ENCODE data around the gene MAML2.

The MAML2 gene

GRCh38 chr11:96338910-96339705 is 3.9 kb downstream of the MAML2 start:
- DNase-seq = no peak

- DNase-seq = no peak
Observed at GRCh38 chr11:96337541-96338431, 5.2 kb downstream of the MAML2 start.

- DNase-seq = no peak
Observed at GRCh38 chr11:96335388-96335787, 7.6 kb downstream of the MAML2 start.

- DNase-seq = no peak
Observed at GRCh38 chr11:96334219-96334618, 8.8 kb downstream of the MAML2 start.

- DNase-seq = no peak
Observed at GRCh38 chr11:96333191-96333719, 9.7 kb downstream of the MAML2 start.

GRCh38 chr11:96332126-96332771 is 10.7 kb downstream of the MAML2 start:
- DNase-seq = no peak

GRCh38 chr11:96331699-96332116 is 11.3 kb downstream of the MAML2 start:
- no peak for DNase-seq

- no peak for DNase-seq
Observed at GRCh38 chr11:96330511-96330859, 12.5 kb downstream of the MAML2 start.

GRCh38 chr11:96329855-96330510 is 13.0 kb downstream of the MAML2 start:
- no peak for DNase-seq

GRCh38 chr11:96329419-96329818 is 13.6 kb downstream of the MAML2 start:
- DNase-seq = no peak

GRCh38 chr11:96328395-96329010 is 14.5 kb downstream of the MAML2 start:
- DNase-seq = no peak

GRCh38 chr11:96326959-96327358 is 16.0 kb downstream of the MAML2 start:
- DNase-seq = no peak

GRCh38 chr11:96324912-96325311 is 18.1 kb downstream of the MAML2 start:
- no peak for DNase-seq

- no peak for DNase-seq
Observed at GRCh38 chr11:96323642-96323985, 19.4 kb downstream of the MAML2 start.

GRCh38 chr11:96322775-96323641 is 20.0 kb downstream of the MAML2 start:
- DNase-seq = no peak

GRCh38 chr11:96321091-96321490 is 21.9 kb downstream of the MAML2 start:
- no peak for DNase-seq

- DNase-seq = no peak
Observed at GRCh38 chr11:96319898-96320656, 22.9 kb downstream of the MAML2 start.

GRCh38 chr11:96318850-96319249 is 24.1 kb downstream of the MAML2 start:
- no peak for DNase-seq

GRCh38 chr11:96318399-96318798 is 24.6 kb downstream of the MAML2 start:
- DNase-seq = no peak

- no peak for DNase-seq
Observed at GRCh38 chr11:96317985-96318384, 25.0 kb downstream of the MAML2 start.

- DNase-seq = no peak
Observed at GRCh38 chr11:96317571-96317970, 25.4 kb downstream of the MAML2 start.

Data from DMS 273 treated with DMSO at 0.1 percent for 48 hours (cell line).